SK-N-SH treated with all-trans-retinoic acid at 6 μM for 48 hours (cell line): Measurements from ENCODE around the gene CACNA2D2.

Experiments used
- ATAC-seq: fragments of 200-7000 bp; cut with Tn5 transposase; 3 replicates; pipeline ENCODE4 v1.9.1; 2020; ENCODE audit warnings: mild to moderate bottlenecking, moderate library complexity
- ARNTL ChIP-seq: fragments of 450-650 bp; formaldehyde crosslinking; IDR thresholded peaks from 2 replicates; pipeline ENCODE4 v1.5.0; 2020; ENCODE audit warnings: low read depth, mild to moderate bottlenecking, moderate library complexity, borderline replicate concordance
- BACH2 ChIP-seq: fragments of 250-450 bp; sonication (Bioruptor Pico); IDR thresholded peaks from 2 replicates; pipeline ENCODE4 v1.9.0; 2021; ENCODE audit warnings: mild to moderate bottlenecking, borderline replicate concordance
- CSDC2 ChIP-seq: fragments of 250-450 bp; sonication (Bioruptor Pico); IDR thresholded peaks from 2 replicates; pipeline ENCODE4 v1.5.0; 2020; ENCODE audit warnings: mild to moderate bottlenecking, moderate library complexity
- ESRRG ChIP-seq: fragments of 250-450 bp; sonication (Bioruptor Pico); IDR thresholded peaks from 2 replicates; pipeline ENCODE4 v1.6.1; 2021; ENCODE audit warnings: mild to moderate bottlenecking
- GLIS3 ChIP-seq: fragments of 250-450 bp; sonication (Bioruptor Pico); IDR thresholded peaks from 2 replicates; pipeline ENCODE4 v1.5.0; 2020; ENCODE audit warnings: mild to moderate bottlenecking, moderate library complexity
- ISL1 ChIP-seq: fragments of 250-450 bp; sonication (Bioruptor Pico); IDR thresholded peaks from 2 replicates; pipeline ENCODE4 v2.1.2; 2022; ENCODE audit warnings: mild to moderate bottlenecking, moderate library complexity
- OSR1 ChIP-seq: fragments of 250-450 bp; sonication (Bioruptor Pico); IDR thresholded peaks from 2 replicates; pipeline ENCODE4 v1.8.0; 2022; ENCODE audit warnings: moderate library complexity, mild to moderate bottlenecking, inconsistent platforms
- PPARA ChIP-seq: fragments of 250-450 bp; sonication (Bioruptor Pico); IDR thresholded peaks from 2 replicates; pipeline ENCODE4 v1.5.0; 2020; ENCODE audit warnings: mild to moderate bottlenecking, borderline replicate concordance
- SNAI2 ChIP-seq: fragments of 250-450 bp; sonication (Bioruptor Pico); IDR thresholded peaks from 2 replicates; pipeline ENCODE4 v1.5.0; 2020; ENCODE audit warnings: mild to moderate bottlenecking, moderate library complexity
- TCF4 ChIP-seq: fragments of 250-450 bp; sonication (Bioruptor Pico); IDR thresholded peaks from 2 replicates; pipeline ENCODE4 v1.8.0; 2021; ENCODE audit warnings: mild to moderate bottlenecking, moderate library complexity, borderline replicate concordance
- TOX ChIP-seq: fragments of 250-450 bp; sonication (Bioruptor Pico); IDR thresholded peaks from 2 replicates; pipeline ENCODE4 v1.8.0; 2021; ENCODE audit warnings: mild to moderate bottlenecking, moderate library complexity, borderline replicate concordance
- ZC3H10 ChIP-seq: fragments of 250-450 bp; sonication (Bioruptor Pico); IDR thresholded peaks from 2 replicates; pipeline ENCODE4 v1.5.1; 2021; ENCODE audit warnings: mild to moderate bottlenecking, moderate library complexity
- ZFP30 ChIP-seq: fragments of 450-650 bp; formaldehyde crosslinking; IDR thresholded peaks from 2 replicates; pipeline ENCODE4 v1.5.0; 2022; ENCODE audit warnings: mild to moderate bottlenecking, moderate library complexity
- ZNF565 ChIP-seq: fragments of 450-650 bp; formaldehyde crosslinking; conservative IDR thresholded peaks from 2 replicates; pipeline ENCODE4 v1.5.0; 2020; ENCODE audit warnings: low read depth, mild to moderate bottlenecking, moderate library complexity
- ZNF8 ChIP-seq: fragments of 450-650 bp; formaldehyde crosslinking; IDR thresholded peaks from 2 replicates; pipeline ENCODE4 v1.5.0; 2020; ENCODE audit warnings: mild to moderate bottlenecking, moderate library complexity
- TF ChIP-seq, protein P1 (sequence below): fragments of 250-450 bp; sonication (Bioruptor Pico); IDR thresholded peaks from 2 replicates; pipeline ENCODE4 v1.8.0; 2020; ENCODE audit warnings: mild to moderate bottlenecking, moderate library complexity, borderline replicate concordance
- TF ChIP-seq, protein P2 (sequence below): fragments of 250-450 bp; sonication (Bioruptor Pico); IDR thresholded peaks from 2 replicates; pipeline ENCODE4 v1.5.0; 2020; ENCODE audit warnings: mild to moderate bottlenecking, moderate library complexity
- TF ChIP-seq, protein P3 (sequence below): fragments of 250-450 bp; sonication (Bioruptor Pico); IDR thresholded peaks from 2 replicates; pipeline ENCODE4 v1.8.0; 2021; ENCODE audit warnings: low read depth, mild to moderate bottlenecking, moderate library complexity, borderline replicate concordance
- TF ChIP-seq, protein P4 (sequence below): fragments of 250-450 bp; sonication (Bioruptor Pico); IDR thresholded peaks from 2 replicates; pipeline ENCODE4 v1.5.1; 2020; ENCODE audit warnings: low read depth, mild to moderate bottlenecking, moderate library complexity

The CACNA2D2 gene

DNA sequence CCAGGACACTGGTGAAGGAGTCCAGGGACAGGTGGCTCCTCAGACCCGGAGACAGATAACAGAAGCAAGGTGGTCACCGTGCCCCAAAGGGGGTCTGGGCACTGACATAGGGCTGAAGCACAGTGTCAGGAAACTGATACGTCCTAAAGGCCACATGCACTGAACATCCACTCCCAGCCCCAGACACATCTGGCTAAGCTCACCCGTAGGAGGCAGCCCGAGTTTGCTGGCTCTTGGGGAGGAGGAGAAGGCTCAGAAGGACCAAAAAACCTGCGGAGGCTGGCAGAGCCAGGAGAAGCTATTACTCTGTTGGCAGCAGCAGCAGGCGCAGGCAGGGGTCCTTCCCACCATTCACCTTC lies 1.2 kb downstream of the CACNA2D2 start (continued):
- TF ChIP-seq CSDC2 (CRISPR knock-in tag) (no peak), ZNF8 (CRISPR knock-in tag) (no peak)

DNA sequence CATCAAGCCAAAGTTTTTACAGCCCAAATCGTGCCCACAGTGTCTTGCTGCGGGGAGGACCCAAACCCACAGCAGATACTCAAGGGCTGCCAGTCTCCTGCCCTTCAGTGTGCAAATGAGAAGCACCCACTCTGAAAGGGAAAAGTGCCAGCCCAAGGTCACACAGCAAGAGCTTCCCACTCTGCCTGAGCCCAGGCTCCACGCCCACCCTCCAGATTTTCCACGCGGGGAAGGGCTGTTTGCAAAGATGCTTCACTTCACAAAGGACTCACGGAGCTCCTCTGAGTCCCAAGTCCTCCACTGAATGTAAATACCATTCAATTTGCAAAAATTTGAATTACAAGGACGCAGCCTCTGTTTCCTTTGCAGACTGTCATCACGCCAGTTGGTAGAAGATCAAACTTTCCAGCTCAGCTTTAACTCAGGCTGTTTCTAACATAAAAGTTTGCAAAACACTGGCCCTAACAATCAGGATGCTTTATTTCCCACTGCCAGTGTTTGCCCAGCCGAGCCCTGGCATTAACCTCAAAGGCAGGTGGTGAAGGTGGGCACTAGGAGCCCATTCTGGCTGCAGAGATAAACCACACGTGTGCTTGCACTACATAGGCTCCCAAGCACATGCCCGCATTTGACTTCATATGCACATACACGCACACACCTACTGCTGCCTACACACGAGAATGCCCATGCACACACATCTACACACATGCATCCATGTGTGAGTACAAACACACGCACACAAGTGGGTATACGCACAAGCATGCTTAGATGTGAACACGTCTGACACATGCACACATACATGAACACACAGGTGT lies 7.6 kb downstream of the CACNA2D2 start:
- ATAC-seq = no peak
- TF ChIP-seq CSDC2 (CRISPR knock-in tag) (no peak), ZFP30 (CRISPR knock-in tag) (no peak), TOX (CRISPR knock-in tag) (no peak), PPARA (CRISPR knock-in tag) (no peak)
- TF ChIP-seq, protein P1, sequence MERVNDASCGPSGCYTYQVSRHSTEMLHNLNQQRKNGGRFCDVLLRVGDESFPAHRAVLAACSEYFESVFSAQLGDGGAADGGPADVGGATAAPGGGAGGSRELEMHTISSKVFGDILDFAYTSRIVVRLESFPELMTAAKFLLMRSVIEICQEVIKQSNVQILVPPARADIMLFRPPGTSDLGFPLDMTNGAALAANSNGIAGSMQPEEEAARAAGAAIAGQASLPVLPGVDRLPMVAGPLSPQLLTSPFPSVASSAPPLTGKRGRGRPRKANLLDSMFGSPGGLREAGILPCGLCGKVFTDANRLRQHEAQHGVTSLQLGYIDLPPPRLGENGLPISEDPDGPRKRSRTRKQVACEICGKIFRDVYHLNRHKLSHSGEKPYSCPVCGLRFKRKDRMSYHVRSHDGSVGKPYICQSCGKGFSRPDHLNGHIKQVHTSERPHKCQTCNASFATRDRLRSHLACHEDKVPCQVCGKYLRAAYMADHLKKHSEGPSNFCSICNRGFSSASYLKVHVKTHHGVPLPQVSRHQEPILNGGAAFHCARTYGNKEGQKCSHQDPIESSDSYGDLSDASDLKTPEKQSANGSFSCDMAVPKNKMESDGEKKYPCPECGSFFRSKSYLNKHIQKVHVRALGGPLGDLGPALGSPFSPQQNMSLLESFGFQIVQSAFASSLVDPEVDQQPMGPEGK (CRISPR knock-in tag) = no peak
- TF ChIP-seq, protein P2, sequence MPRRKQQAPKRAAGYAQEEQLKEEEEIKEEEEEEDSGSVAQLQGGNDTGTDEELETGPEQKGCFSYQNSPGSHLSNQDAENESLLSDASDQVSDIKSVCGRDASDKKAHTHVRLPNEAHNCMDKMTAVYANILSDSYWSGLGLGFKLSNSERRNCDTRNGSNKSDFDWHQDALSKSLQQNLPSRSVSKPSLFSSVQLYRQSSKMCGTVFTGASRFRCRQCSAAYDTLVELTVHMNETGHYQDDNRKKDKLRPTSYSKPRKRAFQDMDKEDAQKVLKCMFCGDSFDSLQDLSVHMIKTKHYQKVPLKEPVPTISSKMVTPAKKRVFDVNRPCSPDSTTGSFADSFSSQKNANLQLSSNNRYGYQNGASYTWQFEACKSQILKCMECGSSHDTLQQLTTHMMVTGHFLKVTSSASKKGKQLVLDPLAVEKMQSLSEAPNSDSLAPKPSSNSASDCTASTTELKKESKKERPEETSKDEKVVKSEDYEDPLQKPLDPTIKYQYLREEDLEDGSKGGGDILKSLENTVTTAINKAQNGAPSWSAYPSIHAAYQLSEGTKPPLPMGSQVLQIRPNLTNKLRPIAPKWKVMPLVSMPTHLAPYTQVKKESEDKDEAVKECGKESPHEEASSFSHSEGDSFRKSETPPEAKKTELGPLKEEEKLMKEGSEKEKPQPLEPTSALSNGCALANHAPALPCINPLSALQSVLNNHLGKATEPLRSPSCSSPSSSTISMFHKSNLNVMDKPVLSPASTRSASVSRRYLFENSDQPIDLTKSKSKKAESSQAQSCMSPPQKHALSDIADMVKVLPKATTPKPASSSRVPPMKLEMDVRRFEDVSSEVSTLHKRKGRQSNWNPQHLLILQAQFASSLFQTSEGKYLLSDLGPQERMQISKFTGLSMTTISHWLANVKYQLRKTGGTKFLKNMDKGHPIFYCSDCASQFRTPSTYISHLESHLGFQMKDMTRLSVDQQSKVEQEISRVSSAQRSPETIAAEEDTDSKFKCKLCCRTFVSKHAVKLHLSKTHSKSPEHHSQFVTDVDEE (CRISPR knock-in tag) = no peak
- TF ChIP-seq, all 23 proteins: peak for 0

DNA sequence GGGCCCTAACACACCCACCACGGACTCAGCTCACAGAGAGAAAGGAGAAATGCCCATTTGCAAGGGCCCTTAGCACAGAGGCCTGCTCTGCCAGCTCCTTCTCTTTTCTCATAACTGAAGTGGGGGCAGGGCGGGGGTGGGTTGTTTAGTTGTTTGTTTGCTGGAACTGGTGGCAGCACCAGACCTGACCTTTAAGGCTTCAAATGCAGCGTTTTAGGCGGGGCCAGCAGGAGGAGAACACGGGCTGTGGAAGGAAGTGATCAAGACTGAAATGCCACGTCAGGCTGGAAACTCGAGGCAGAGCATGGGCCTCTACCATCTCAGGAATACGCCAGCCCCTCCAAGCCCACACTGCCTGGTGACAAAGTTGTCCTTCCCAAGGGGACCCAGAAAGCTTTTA lies 9.3 kb downstream of the CACNA2D2 start:
- TF ChIP-seq BACH2 (no peak), ZNF8 (CRISPR knock-in tag) (no peak), SNAI2 (CRISPR knock-in tag) (no peak), ISL1 (CRISPR knock-in tag) (no peak), PPARA (CRISPR knock-in tag) (no peak), ESRRG (CRISPR knock-in tag) (no peak), OSR1 (CRISPR knock-in tag) (no peak), ZC3H10 (CRISPR knock-in tag) (no peak), TCF4 (no peak), GLIS3 (CRISPR knock-in tag) (no peak), CSDC2 (CRISPR knock-in tag) (no peak), ARNTL (CRISPR knock-in tag) (no peak), ZNF565 (CRISPR knock-in tag) (no peak)
- TF ChIP-seq, protein P3, sequence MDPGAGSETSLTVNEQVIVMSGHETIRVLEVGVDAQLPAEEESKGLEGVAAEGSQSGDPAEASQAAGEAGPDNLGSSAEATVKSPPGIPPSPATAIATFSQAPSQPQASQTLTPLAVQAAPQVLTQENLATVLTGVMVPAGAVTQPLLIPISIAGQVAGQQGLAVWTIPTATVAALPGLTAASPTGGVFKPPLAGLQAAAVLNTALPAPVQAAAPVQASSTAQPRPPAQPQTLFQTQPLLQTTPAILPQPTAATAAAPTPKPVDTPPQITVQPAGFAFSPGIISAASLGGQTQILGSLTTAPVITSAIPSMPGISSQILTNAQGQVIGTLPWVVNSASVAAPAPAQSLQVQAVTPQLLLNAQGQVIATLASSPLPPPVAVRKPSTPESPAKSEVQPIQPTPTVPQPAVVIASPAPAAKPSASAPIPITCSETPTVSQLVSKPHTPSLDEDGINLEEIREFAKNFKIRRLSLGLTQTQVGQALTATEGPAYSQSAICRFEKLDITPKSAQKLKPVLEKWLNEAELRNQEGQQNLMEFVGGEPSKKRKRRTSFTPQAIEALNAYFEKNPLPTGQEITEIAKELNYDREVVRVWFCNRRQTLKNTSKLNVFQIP (CRISPR knock-in tag) = no peak
- TF ChIP-seq, protein P2 (CRISPR knock-in tag) = no peak
- TF ChIP-seq, protein P4, sequence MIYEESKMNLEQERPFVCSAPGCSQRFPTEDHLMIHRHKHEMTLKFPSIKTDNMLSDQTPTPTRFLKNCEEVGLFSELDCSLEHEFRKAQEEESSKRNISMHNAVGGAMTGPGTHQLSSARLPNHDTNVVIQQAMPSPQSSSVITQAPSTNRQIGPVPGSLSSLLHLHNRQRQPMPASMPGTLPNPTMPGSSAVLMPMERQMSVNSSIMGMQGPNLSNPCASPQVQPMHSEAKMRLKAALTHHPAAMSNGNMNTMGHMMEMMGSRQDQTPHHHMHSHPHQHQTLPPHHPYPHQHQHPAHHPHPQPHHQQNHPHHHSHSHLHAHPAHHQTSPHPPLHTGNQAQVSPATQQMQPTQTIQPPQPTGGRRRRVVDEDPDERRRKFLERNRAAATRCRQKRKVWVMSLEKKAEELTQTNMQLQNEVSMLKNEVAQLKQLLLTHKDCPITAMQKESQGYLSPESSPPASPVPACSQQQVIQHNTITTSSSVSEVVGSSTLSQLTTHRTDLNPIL = no peak
- ATAC-seq = no peak
